ENCODE results near the gene ZNF530. TPM values are rescaled to one million over a fixed set of nuclear protein-coding genes. Genes with fewer than 3 reads are reported as not detected.

ZNF530 gene
- total and polyA plus RNA-seq, 2 donors (not counting 1 experiment from before 2014, with no cell fraction given), result 4.3 to 11.2 TPM

GRCh38 chr19:57655443-57655842 is 55.8 kb downstream of the ZNF530 start:
- CTCF ChIA-PET, result no interaction called here
- Histone ChIP-seq H3K4me1 (ENCODE audit: control insufficient read depth in 2 of 2, insufficient read depth in 2 of 2, low read length in 2 of 2) (no peaks in the 10 kb centered on the region), H3K4me3 (ENCODE audit: control extremely low read depth in 1 of 5, extremely low read depth in 1 of 5, insufficient read depth in 1 of 5, low read depth in 2 of 5, low read length in 4 of 5) (no peak overlapping the region), H3K36me3 (replicated peaks in 1 of 2; ENCODE audit: control extremely low read depth in 1 of 2, control insufficient read depth in 1 of 2, extremely low read depth in 1 of 2, insufficient read depth in 2 of 2, low read length in 1 of 2) (no peaks in the 10 kb centered on the region), H3K4me2 (replicated peaks; ENCODE audit: low read depth, low read length, poor library complexity, severe bottlenecking) (no peak overlapping the region), H3K27ac (ENCODE audit: low read length in 2 of 2) (no peak overlapping the region), H3K9me3 (ENCODE audit: control extremely low read depth in 1 of 3, control insufficient read depth in 2 of 3, insufficient read depth in 1 of 3, low read length in 2 of 3) (peaks cover 0 to 5% (median 4%) of the 10 kb centered on the region in 3 donors), H3K9ac (ENCODE audit: low read length) (no peak overlapping the region), H2AFZ (ENCODE audit: insufficient read depth, low read depth, low read length, poor library complexity, severe bottlenecking) (no peak overlapping the region), H3K27me3 (replicated peaks in 1 of 4; ENCODE audit: control extremely low read depth in 1 of 4, control insufficient read depth in 3 of 4, insufficient read depth in 4 of 4, low read length in 3 of 4) (peaks cover 0 to 13% (median 4%) of the 10 kb centered on the region in 4 experiments), H4K20me1 (ENCODE audit: control insufficient read depth, insufficient read depth, low read length, poor library complexity, severe bottlenecking) (no peaks in the 10 kb centered on the region), H3K79me2 (ENCODE audit: control insufficient read depth, insufficient read depth, low read length) (no peaks in the 10 kb centered on the region)
- no peak for ATAC-seq (ENCODE audit: low read depth)
- WGBS (ENCODE audit: insufficient coverage), result 83% methylated on average over 1 of the region's 1 CpG
- TF ChIP-seq EZH2 (IDR thresholded peaks at IDR 0.05; ENCODE audit: borderline replicate concordance, insufficient read depth, low read depth, low read length, poor library complexity, severe bottlenecking) (no peak), CTCF (IDR thresholded peaks at IDR 0.05) (no peak)
- POLR2A ChIA-PET, result no interaction called here
- no peak for DNase-seq
- intact Hi-C loops (cut with micrococcal nuclease), result no loop called here
- H3K4me1 Mint-ChIP-seq, result no peaks in the 10 kb centered on the region
- no peak overlapping the region for H3K27ac Mint-ChIP-seq
- H3K9me3 Mint-ChIP-seq (ENCODE audit: insufficient read depth), result peaks cover 4% of the 10 kb centered on the region
- no peak overlapping the region for H3K4me3 Mint-ChIP-seq
- H3K27me3 Mint-ChIP-seq, result peaks cover 67% of the 10 kb centered on the region

- WGBS (ENCODE audit: insufficient coverage), result no CpG with 5 or more reads among the region's 1 CpG
- H4K20me1 ChIP-seq (ENCODE audit: control insufficient read depth, insufficient read depth, low read length, poor library complexity, severe bottlenecking), result no peaks in the 10 kb centered on the region
- no peaks in the 10 kb centered on the region for H3K4me1 Mint-ChIP-seq
- DNase-seq (no peak), ATAC-seq (ENCODE audit: low read depth) (no peak)
- H3K36me3 ChIP-seq (replicated peaks in 1 of 2; ENCODE audit: control extremely low read depth in 1 of 2, control insufficient read depth in 1 of 2, extremely low read depth in 1 of 2, insufficient read depth in 2 of 2, low read length in 1 of 2), result no peaks in the 10 kb centered on the region
- H3K9ac ChIP-seq (ENCODE audit: low read length), result no peak overlapping the region
- H3K4me2 ChIP-seq (replicated peaks; ENCODE audit: low read depth, low read length, poor library complexity, severe bottlenecking), result no peak overlapping the region
- no peaks in the 10 kb centered on the region for H3K79me2 ChIP-seq (ENCODE audit: control insufficient read depth, insufficient read depth, low read length)
- no peak overlapping the region for H3K27ac ChIP-seq (ENCODE audit: low read length in 2 of 2)
- peaks cover 0 to 13% (median 5%) of the 10 kb centered on the region in 4 experiments for H3K27me3 ChIP-seq (replicated peaks in 1 of 4; ENCODE audit: control extremely low read depth in 1 of 4, control insufficient read depth in 3 of 4, insufficient read depth in 4 of 4, low read length in 3 of 4)
- no peak overlapping the region for H3K4me3 Mint-ChIP-seq
- peaks cover 4% of the 10 kb centered on the region for H3K9me3 Mint-ChIP-seq (ENCODE audit: insufficient read depth)
- ChIA-PET CTCF (no interaction called here), POLR2A (no interaction called here)
- H2AFZ ChIP-seq (ENCODE audit: insufficient read depth, low read depth, low read length, poor library complexity, severe bottlenecking), result no peak overlapping the region
- H3K4me3 ChIP-seq (ENCODE audit: control extremely low read depth in 1 of 5, extremely low read depth in 1 of 5, insufficient read depth in 1 of 5, low read depth in 2 of 5, low read length in 4 of 5), result no peak overlapping the region
- no peak overlapping the region for H3K27ac Mint-ChIP-seq
- intact Hi-C loops (cut with micrococcal nuclease), result no loop called here
- TF ChIP-seq EZH2 (IDR thresholded peaks at IDR 0.05; ENCODE audit: borderline replicate concordance, insufficient read depth, low read depth, low read length, poor library complexity, severe bottlenecking), result no peak
- no peak for TF ChIP-seq CTCF (IDR thresholded peaks at IDR 0.05)
- H3K27me3 Mint-ChIP-seq, result peaks cover 71% of the 10 kb centered on the region
- no peaks in the 10 kb centered on the region for H3K4me1 ChIP-seq (ENCODE audit: control insufficient read depth in 2 of 2, insufficient read depth in 2 of 2, low read length in 2 of 2)
- H3K9me3 ChIP-seq (ENCODE audit: control extremely low read depth in 1 of 3, control insufficient read depth in 2 of 3, insufficient read depth in 1 of 3, low read length in 2 of 3), result peaks cover 1 to 4% (median 2%) of the 10 kb centered on the region in 3 donors
Observed at GRCh38 chr19:57656346-57656745, 56.7 kb downstream of the ZNF530 start.

Other genes with a start within 250 kb of the ZNF530 start
- gene ZNF304, start 248.6 kb upstream of the ZNF530 start, total RNA-seq, result 16.2 and 16.9 TPM in 2 replicates
- gene ZNF304, start 248.6 kb upstream of the ZNF530 start, polyA plus RNA-seq, result 5.0 and 7.2 TPM in 2 replicates
- 9.6 and 12.4 TPM in 2 replicates for gene TRAPPC2B, start 236.3 kb upstream of the ZNF530 start, total RNA-seq
- gene TRAPPC2B, start 236.3 kb upstream of the ZNF530 start, polyA plus RNA-seq, result 22.8 and 29.2 TPM in 2 replicates
- 9.7 and 9.9 TPM in 2 replicates for gene ZNF547, start 236.3 kb upstream of the ZNF530 start, total RNA-seq
- 1.2 and 2.6 TPM in 2 replicates for gene ZNF547, start 236.3 kb upstream of the ZNF530 start, polyA plus RNA-seq
- 83.8 and 85.8 TPM in 2 replicates for gene ZNF548, start 210.0 kb upstream of the ZNF530 start, total RNA-seq
- gene ZNF548, start 210.0 kb upstream of the ZNF530 start, polyA plus RNA-seq, result 52.5 and 92.7 TPM in 2 replicates
- gene ZNF17, start 188.7 kb upstream of the ZNF530 start, total RNA-seq, result 25.8 and 30.7 TPM in 2 replicates
- 9.7 and 9.9 TPM in 2 replicates for gene ZNF17, start 188.7 kb upstream of the ZNF530 start, polyA plus RNA-seq
- gene ZNF749, start 164.6 kb upstream of the ZNF530 start, total RNA-seq, result 17.4 and 20.1 TPM in 2 replicates
- 5.7 and 9.3 TPM in 2 replicates for gene ZNF749, start 164.6 kb upstream of the ZNF530 start, polyA plus RNA-seq
- gene VN1R1, start 142.7 kb upstream of the ZNF530 start, total RNA-seq, result 1.6 and 2.4 TPM in 2 replicates
- 0.39 and 0.52 TPM in 2 replicates for gene VN1R1, start 142.7 kb upstream of the ZNF530 start, polyA plus RNA-seq
- 26.2 and 27.4 TPM in 2 replicates for gene ZNF772, start 122.3 kb upstream of the ZNF530 start, total RNA-seq
- 1.7 and 2.2 TPM in 2 replicates for gene ZNF772, start 122.3 kb upstream of the ZNF530 start, polyA plus RNA-seq
- gene ZNF419, start 112.1 kb upstream of the ZNF530 start, total RNA-seq, result 31.1 TPM in 2 replicates
- gene ZNF419, start 112.1 kb upstream of the ZNF530 start, polyA plus RNA-seq, result 8.7 and 11.2 TPM in 2 replicates
- 28.6 and 29.2 TPM in 2 replicates for gene ZNF773, start 99.9 kb upstream of the ZNF530 start, total RNA-seq
- 12.6 and 13.3 TPM in 2 replicates for gene ZNF773, start 99.9 kb upstream of the ZNF530 start, polyA plus RNA-seq
- gene ZNF549, start 72.5 kb upstream of the ZNF530 start, total RNA-seq, result 23.0 and 23.7 TPM in 2 replicates
- gene ZNF549, start 72.5 kb upstream of the ZNF530 start, polyA plus RNA-seq, result 5.4 and 6.6 TPM in 2 replicates
- 31.1 and 38.1 TPM in 2 replicates for gene ZNF550, start 40.0 kb upstream of the ZNF530 start, total RNA-seq
- 18.0 and 18.1 TPM in 2 replicates for gene ZNF550, start 40.0 kb upstream of the ZNF530 start, polyA plus RNA-seq
- gene ZNF416, start 21.0 kb upstream of the ZNF530 start, total RNA-seq, result 13.0 and 13.9 TPM in 2 replicates
- 1.4 and 1.6 TPM in 2 replicates for gene ZNF416, start 21.0 kb upstream of the ZNF530 start, polyA plus RNA-seq
- 19.2 and 21.8 TPM in 2 replicates for gene ZIK1, start 15.7 kb upstream of the ZNF530 start, total RNA-seq
- 3.4 and 5.3 TPM in 2 replicates for gene ZIK1, start 15.7 kb upstream of the ZNF530 start, polyA plus RNA-seq
- gene ZNF134, start 14.4 kb downstream of the ZNF530 start, total RNA-seq, result 38.1 and 38.9 TPM in 2 replicates
- 7.8 and 16.7 TPM in 2 replicates for gene ZNF134, start 14.4 kb downstream of the ZNF530 start, polyA plus RNA-seq
- 53.5 and 53.6 TPM in 2 replicates for gene ZNF211, start 33.3 kb downstream of the ZNF530 start, total RNA-seq
- 22.0 and 24.4 TPM in 2 replicates for gene ZNF211, start 33.3 kb downstream of the ZNF530 start, polyA plus RNA-seq
- not detected in 2 replicates for gene ZSCAN4, start 69.0 kb downstream of the ZNF530 start, total RNA-seq
- gene ZSCAN4, start 69.0 kb downstream of the ZNF530 start, polyA plus RNA-seq, result not detected in 2 replicates
- 24.7 and 28.3 TPM in 2 replicates for gene ZNF551, start 82.1 kb downstream of the ZNF530 start, total RNA-seq
- gene ZNF551, start 82.1 kb downstream of the ZNF530 start, polyA plus RNA-seq, result 4.4 and 5.0 TPM in 2 replicates
- 40.4 and 42.8 TPM in 2 replicates for gene ZNF154, start 109.3 kb downstream of the ZNF530 start, total RNA-seq
- 21.9 and 25.4 TPM in 2 replicates for gene ZNF154, start 109.3 kb downstream of the ZNF530 start, polyA plus RNA-seq
- gene ZNF671, start 127.7 kb downstream of the ZNF530 start, total RNA-seq, result 43.3 and 44.2 TPM in 2 replicates
- 15.9 and 17.0 TPM in 2 replicates for gene ZNF671, start 127.7 kb downstream of the ZNF530 start, polyA plus RNA-seq
- gene ZNF776, start 146.9 kb downstream of the ZNF530 start, total RNA-seq, result 47.5 and 51.6 TPM in 2 replicates
- gene ZNF776, start 146.9 kb downstream of the ZNF530 start, polyA plus RNA-seq, result 15.6 and 22.6 TPM in 2 replicates
- gene ZNF586, start 169.8 kb downstream of the ZNF530 start, total RNA-seq, result 48.0 and 51.3 TPM in 2 replicates
- gene ZNF586, start 169.8 kb downstream of the ZNF530 start, polyA plus RNA-seq, result 18.0 and 28.4 TPM in 2 replicates
- gene ZNF552, start 215.0 kb downstream of the ZNF530 start, total RNA-seq, result 21.7 and 29.9 TPM in 2 replicates
- gene ZNF552, start 215.0 kb downstream of the ZNF530 start, polyA plus RNA-seq, result 6.7 and 8.1 TPM in 2 replicates
- 29.1 and 31.5 TPM in 2 replicates for gene ZNF587B, start 230.4 kb downstream of the ZNF530 start, total RNA-seq
- gene ZNF587B, start 230.4 kb downstream of the ZNF530 start, polyA plus RNA-seq, result 9.9 and 18.1 TPM in 2 replicates
- 72.9 and 77.6 TPM in 2 replicates for gene ZNF587, start 250.0 kb downstream of the ZNF530 start, total RNA-seq
- 16.6 and 17.0 TPM in 2 replicates for gene ZNF587, start 250.0 kb downstream of the ZNF530 start, polyA plus RNA-seq